Hair follicular keratinocyte (primary cell): ENCODE measurements around the gene TEX13D. TPM values are rescaled to one million over a fixed set of nuclear protein-coding genes. Genes with fewer than 3 reads are reported as not detected.

Experiments
- total RNA-seq: library from RNA; depleted of rRNA; stranded (reverse); fragments of >200 nt; gene quantifications from 2 replicates; pipeline ENCODE4 v1.2.3, GENCODE V29; 2015

Gene TEX13D
- total RNA-seq: not detected in 2 replicates

GRCh38 chrX:124332481-124333424 is at the start of gene TEX13D:
TEX13D (plus strand) TSS chrX:124332660; CDS start chrX:124332918, 258 bp downstream.

GRCh38 chrX:124346117-124346876 is 13.8 kb downstream of the TEX13D start, which contains the start of gene SH2D1A:
SH2D1A (plus strand) TSS chrX:124346563; CDS start chrX:124346643, 80 bp downstream.

Other genes starting within 250 kb of the TEX13D start
- gene SH2D1A, start 13.9 kb downstream of the TEX13D start, total RNA-seq: 0.04 TPM in 1 of 2 replicates, not detected in the other